Hepatocyte (in vitro differentiated cells): ENCODE results near the gene ATP8B2.

Experiments used
- CTCF ChIP-seq: fragments of 200-600 bp; sonication (generic); IDR thresholded peaks from 2 replicates; pipeline ENCODE4 v1.5.1; 2016; ENCODE audit warnings: antibody characterized with exemption, mild to moderate bottlenecking; ENCODE audit not compliant: poor library complexity
- EZH2phosphoT487 ChIP-seq: fragments of 200-600 bp; sonication (generic); IDR thresholded peaks from one replicate; pipeline ENCODE4 v1.6.1; 2018; ENCODE audit warnings: antibody characterized with exemption, mild to moderate bottlenecking, low read depth, moderate library complexity; ENCODE audit not compliant: unreplicated experiment, severe bottlenecking

- TF ChIP-seq CTCF = no peak
- no peak for TF ChIP-seq EZH2phosphoT487
Measured at GRCh38 chr1:154301582-154301981, 23.7 kb upstream of the ATP8B2 start.
